Heart left ventricle (tissue), 16 donors: ENCODE measurements around the gene NEUROD2. TPM values are rescaled to one million over a fixed set of nuclear protein-coding genes. Genes with fewer than 3 reads are reported as not detected.

Experiments
- ATAC-seq, 4 donors: fragments of 200-7000 bp; cut with Tn5 transposase; one replicate each; pipeline ENCODE4 v1.9.1; 2020 to 2022; ENCODE audit warnings: moderate library complexity in 4 of 4, mild to moderate bottlenecking in 3 of 4, moderate number of reproducible peaks in 1 of 4
- DNase-seq, 5 donors: peaks; one replicate each; pipeline ENCODE4 v3.0.0-alpha.2; 2020
- H3K27ac ChIP-seq, 12 donors: fragments of 200-600 bp; sonication (generic) in 4 of 12; one replicate each; pipeline versions ENCODE4 v1.5.0 to v1.8.0; 2016 to 2022; ENCODE audit warnings: mild to moderate bottlenecking in 2 of 12
- H3K27me3 ChIP-seq, 9 donors: fragments of 200-600 bp; sonication (generic) in 2 of 9; one replicate each; pipeline versions ENCODE4 v1.5.1 to v1.8.0; 2016 to 2022; ENCODE audit warnings: mild to moderate bottlenecking in 3 of 9
- H3K36me3 ChIP-seq, 9 donors: fragments of 200-600 bp; sonication (generic) in 2 of 9; one replicate each; pipeline versions ENCODE4 v1.5.0 to v1.8.0; 2018 to 2022; ENCODE audit warnings: mild to moderate bottlenecking in 2 of 9
- H3K4me1 ChIP-seq, 12 donors: fragments of 200-600 bp; sonication (generic) in 4 of 12; one replicate each; pipeline versions ENCODE4 v1.5.0 to v1.8.0; 2016 to 2022; ENCODE audit warnings: mild to moderate bottlenecking in 3 of 12
- H3K4me3 ChIP-seq, 12 donors: fragments of 200-600 bp; sonication (generic) in 4 of 12; one replicate each; pipeline versions ENCODE4 v1.5.0 to v1.8.0; 2017 to 2022; ENCODE audit warnings: mild to moderate bottlenecking in 9 of 12, moderate library complexity in 4 of 12
- H3K9me3 ChIP-seq, 12 donors: fragments of 200-600 bp; sonication (generic) in 4 of 12; one replicate each; pipeline versions ENCODE4 v1.5.0 to v1.8.0; 2016 to 2022; ENCODE audit warnings: mild to moderate bottlenecking in 1 of 12
- CTCF ChIP-seq, 12 donors: fragments of 200-600 bp; sonication (generic) in 4 of 12; IDR thresholded peaks; one replicate each; pipeline versions ENCODE4 v1.5.0 to v1.8.0; 2018 to 2022; ENCODE audit warnings: antibody characterized with exemption in 12 of 12, mild to moderate bottlenecking in 5 of 12
- POLR2A ChIP-seq, 2 donors: fragments of 450-650 bp; IDR thresholded peaks; one replicate each; pipeline ENCODE4 v1.6.1; 2017; ENCODE audit warnings: antibody characterized with exemption in 2 of 2, mild to moderate bottlenecking in 2 of 2, moderate library complexity in 2 of 2
- WGBS, 4 donors: extraction: QIAGEN DNeasy Blood & Tissue Kit in 2 of 4; methylation state at CpG; one replicate each; pipeline versions ENCODE4 v1.1.5 to v1.1.7; 2013 to 2018; 5-methylcytosine and 5-hydroxymethylcytosine counted together
- intact Hi-C, 10 donors: fragments of 100-400 bp; cut with DNase I; formaldehyde crosslinking; loops; one replicate each; pipeline versions ENCODE4 v1.11.1 to v1.14.2; 2022
- long read RNA-seq, 3 donors: library from polyadenylated mRNA; unstranded; transcript quantifications; one replicate each; pipeline ENCODE4 v2.0.0, GENCODE V29; 2020 to 2021
- polyA plus RNA-seq, 2 donors: library from polyadenylated mRNA; stranded (reverse); fragments of 200-250 nt; gene quantifications; one replicate each; pipeline ENCODE4 v1.2.3, GENCODE V29; 2013
- total RNA-seq, 9 donors: library from RNA; depleted of rRNA in 2 of 9; stranded (reverse); fragments of >200 nt in 2 of 9; fragmentation: NEBNext Ultra II Directional in 3 of 9; extraction: Animal tissue kit (Norgen Biotek cat#: 25700) in 3 of 9; gene quantifications; one replicate each; pipeline versions ENCODE4 v1.1.0 to v1.2.4, GENCODE V29; 2016 to 2023
- donor health status: ischemic (EF 13 %, LVEDD 7.1; RV severe dilation, severe dysfunction).
- donor health status: healthy with polysubstance abuse.
- donor health status: DM: no; HTN: yes; CAD: no.
- donor health status: DM: no; HTN: no; CAD: no.
- donor health status: ischemic (EF 25% LVEDD 6.9; RV normal size, moderate dysfunction).
- donor health status: ischemic (EF 25% LVEDD 5.7; RV mildly dilated, moderate dysfunction).
- donor health status: healthy.
- donor health status: DM: yes; HTN: yes; CAD: no.
- donor health status: ischemic (EF 35%, LVEDD 5.7; RV mildly dilated, moderate dysfunction).
- donor health status: nonischemic (EF 11% LVEDD 7.7; RV severe dilation, severe dysfunction).
- donor health status: DM: yes; HTN: yes; CAD: no.
- donor health status: PGD.
- donor health status: ischemic (EF 29% LVEDD 5.4; RV normal size, mild dysfunction).
- donor health status: nonischemic (EF 23%, LVEDD 6.1; RV moderate dilation, normal function).

Gene NEUROD2
- total RNA-seq = not detected
- not detected for polyA plus RNA-seq
- long read RNA-seq, donor 1 = 0 reads
- long read RNA-seq, donor 2 = 0 reads
- long read RNA-seq, donor 3 = 0 reads

- Histone ChIP-seq H3K36me3 (no peaks in the 10 kb centered on the region), H3K4me1 (peaks cover 4 to 43% (median 25%) of the 10 kb centered on the region in 12 donors), H3K27ac (no peak within 1 kb of the TSS), H3K9me3 (no peaks in the 10 kb centered on the region), H3K4me3 (peak within 1 kb of the TSS in 10 of 12 donors; percentile 7 to 31 (median 22)), H3K27me3 (peaks cover 50 to 85% (median 69%) of the 10 kb centered on the region in 9 donors)
- no peak for ATAC-seq
- no peak for DNase-seq
- 4 to 6% (median 4%) methylated on average over 16 to 20 of the region's 20 CpGs for WGBS, 4 donors
- TF ChIP-seq POLR2A (IDR thresholded peaks at IDR 0.05) = no peak
- TF ChIP-seq CTCF (IDR thresholded peaks at IDR 0.05) = no peak
- intact Hi-C loops = no loop called here
Observed at GRCh38 chr17:39607851-39608130, at the start of gene NEUROD2. Gene NEUROD2 (minus strand): TSS chr17:39607920. CDS start chr17:39606599, 1,321 bp downstream.

GRCh38 chr17:39655105-39655504 lies 47.4 kb upstream of the NEUROD2 start:
- Histone ChIP-seq H3K27ac (no peak overlapping the region), H3K27me3 (no peaks in the 10 kb centered on the region), H3K4me3 (no peak overlapping the region), H3K9me3 (no peaks in the 10 kb centered on the region), H3K36me3 (peaks cover 0 to 39% (median 6%) of the 10 kb centered on the region in 9 donors), H3K4me1 (peaks cover 3 to 66% (median 21%) of the 10 kb centered on the region in 12 donors)
- ATAC-seq (no peak), DNase-seq (no peak)
- 89 to 98% (median 93%) methylated on average over 2 of the region's 2 CpGs for WGBS, 4 donors
- intact Hi-C loops = no loop called here
- TF ChIP-seq CTCF (IDR thresholded peaks at IDR 0.05) (no peak), POLR2A (IDR thresholded peaks at IDR 0.05) (no peak)

- Histone ChIP-seq H3K9me3 (no peaks in the 10 kb centered on the region), H3K27ac (peak overlapping the region in 1 of 12 donors; percentile 47), H3K36me3 (peaks cover 0 to 37% (median 5%) of the 10 kb centered on the region in 9 donors), H3K4me1 (peaks cover 0 to 53% (median 13%) of the 10 kb centered on the region in 12 donors), H3K4me3 (no peak overlapping the region), H3K27me3 (no peaks in the 10 kb centered on the region)
- DNase-seq (peak in 4 of 5 donors; percentile 59 to 84 (median 69)), ATAC-seq (peak; percentile 25 to 64 (median 48))
- TF ChIP-seq POLR2A (IDR thresholded peaks at IDR 0.05) (no peak), CTCF (IDR thresholded peaks at IDR 0.05) (peak; percentile 65 to 91 (median 78))
- 67 to 72% (median 69%) methylated on average over 14 of the region's 14 CpGs for WGBS, 4 donors
- intact Hi-C loops = no loop called here
Observed at GRCh38 chr17:39653662-39654331, 46.1 kb upstream of the NEUROD2 start.

- no peak for DNase-seq
- peaks cover 0 to 48% (median 9%) of the 10 kb centered on the region in 12 donors for H3K4me1 ChIP-seq
- peaks cover 0 to 33% (median 5%) of the 10 kb centered on the region in 9 donors for H3K36me3 ChIP-seq
- H3K4me3 ChIP-seq = no peak overlapping the region
- ATAC-seq = peak in 1 of 4 donors; percentile 10
- H3K27me3 ChIP-seq = no peaks in the 10 kb centered on the region
- H3K9me3 ChIP-seq = no peaks in the 10 kb centered on the region
- intact Hi-C loops = no loop called here
- WGBS, 4 donors = 72 to 81% (median 80%) methylated on average over 7 to 12 of the region's 12 CpGs
- peak overlapping the region in 4 of 12 donors; percentile 9 to 47 (median 20) for H3K27ac ChIP-seq
- no peak for TF ChIP-seq CTCF (IDR thresholded peaks at IDR 0.05)
- TF ChIP-seq POLR2A (IDR thresholded peaks at IDR 0.05) = no peak
Observed at GRCh38 chr17:39653316-39653661, 45.6 kb upstream of the NEUROD2 start.
